GM18870 (cell line): ENCODE data around the gene TMEM44.
"Not testable (repeated sequence)": the region's sequence is repeated elsewhere in the genome, so short reads cannot be mapped to it uniquely, and the experiment has no call there.

Source experiments
- ATAC-seq: cut with Tn5 transposase; IDR thresholded peaks from one replicate; pipeline ENCODE4 v1.9.1; 2021; ENCODE audit warnings: moderate library complexity; ENCODE audit not compliant: unreplicated experiment

TMEM44 gene

DNA sequence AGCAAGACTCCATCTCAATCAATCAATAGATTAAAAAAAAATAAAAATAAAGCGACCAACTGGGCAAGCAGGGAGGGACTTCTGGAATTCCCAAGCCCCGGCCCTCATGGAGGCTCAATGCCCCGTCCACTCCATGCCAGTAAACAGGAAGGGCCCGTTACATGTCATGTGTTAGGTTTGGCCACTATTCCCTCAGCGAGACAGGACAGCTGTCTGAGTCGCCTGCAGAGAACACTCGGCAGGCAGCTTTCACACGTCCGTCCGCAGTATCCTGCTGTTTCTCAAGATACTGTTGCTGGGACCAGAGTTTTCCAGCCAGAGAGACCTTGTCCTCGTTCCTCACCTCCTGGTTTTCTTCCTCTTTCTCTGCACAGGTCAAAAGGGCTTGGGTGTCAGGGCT, 18.0 kb downstream of the TMEM44 start:
- ATAC-seq, result no peak

- ATAC-seq, result no peak
Observed at GRCh38 chr3:194612221-194612620, 21.0 kb downstream of the TMEM44 start.

- no peak for ATAC-seq
Observed at GRCh38 chr3:194610689-194611088, 22.5 kb downstream of the TMEM44 start.

DNA sequence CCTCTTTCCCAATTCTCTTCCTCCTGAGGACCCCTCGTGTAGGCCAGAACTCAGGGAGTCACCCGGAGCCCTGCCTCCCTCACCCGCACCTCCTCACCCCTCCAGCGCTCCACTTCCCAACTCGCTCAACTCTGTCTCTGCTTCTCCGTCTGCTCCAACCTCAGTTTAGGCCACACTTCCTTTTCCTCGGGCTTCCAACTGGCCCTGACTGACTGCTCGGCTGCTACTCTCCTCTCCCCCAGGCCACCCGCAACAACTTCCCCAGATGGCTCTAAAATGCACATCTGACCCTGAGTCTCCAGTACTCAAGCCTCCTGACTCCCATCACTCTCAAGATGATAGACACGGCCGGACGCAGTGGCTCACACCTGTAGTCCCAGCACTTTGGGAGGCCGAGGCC, 23.6 kb downstream of the TMEM44 start:
- ATAC-seq, result no peak

GRCh38 chr3:194608981-194609380, 24.2 kb downstream of the TMEM44 start:
- no peak for ATAC-seq

DNA sequence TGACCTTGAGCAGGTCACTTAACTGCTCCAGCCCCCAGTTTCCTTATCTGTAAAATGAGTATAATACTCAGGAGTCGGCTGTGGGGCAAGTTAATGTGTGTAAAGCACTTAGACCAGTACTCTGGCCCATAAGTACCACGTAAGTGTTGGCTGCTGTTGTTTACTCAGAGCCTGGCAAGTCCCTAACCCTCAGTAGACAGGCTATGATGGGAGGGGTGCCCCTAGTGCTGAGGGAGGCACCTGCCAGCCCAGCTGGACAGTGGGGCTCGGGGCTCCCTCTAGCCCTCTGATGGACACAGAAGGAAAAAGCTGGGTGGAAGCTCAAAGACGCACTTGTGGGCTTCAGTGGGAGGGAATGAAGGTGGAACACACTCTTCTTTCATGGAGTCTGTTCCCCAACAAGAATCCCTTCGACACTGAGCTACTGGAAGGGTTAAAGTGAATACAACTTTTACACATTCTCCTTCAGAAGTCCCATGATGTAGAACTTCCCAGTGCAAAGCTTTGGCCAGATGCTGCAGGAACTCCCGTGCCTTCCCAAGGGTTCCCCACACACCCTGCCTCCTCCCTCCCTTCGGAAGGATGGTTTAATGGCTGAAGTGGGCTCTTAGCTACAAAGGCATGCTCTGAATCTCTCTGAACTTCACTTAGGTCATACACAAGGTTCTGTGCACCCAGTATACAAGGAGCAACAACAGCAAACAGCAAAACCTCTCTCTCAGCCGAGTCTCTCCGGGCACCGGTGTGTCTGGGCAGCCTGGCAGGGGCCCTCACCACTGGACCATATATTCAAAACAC, 25.4 kb downstream of the TMEM44 start:
- no peak for ATAC-seq

DNA sequence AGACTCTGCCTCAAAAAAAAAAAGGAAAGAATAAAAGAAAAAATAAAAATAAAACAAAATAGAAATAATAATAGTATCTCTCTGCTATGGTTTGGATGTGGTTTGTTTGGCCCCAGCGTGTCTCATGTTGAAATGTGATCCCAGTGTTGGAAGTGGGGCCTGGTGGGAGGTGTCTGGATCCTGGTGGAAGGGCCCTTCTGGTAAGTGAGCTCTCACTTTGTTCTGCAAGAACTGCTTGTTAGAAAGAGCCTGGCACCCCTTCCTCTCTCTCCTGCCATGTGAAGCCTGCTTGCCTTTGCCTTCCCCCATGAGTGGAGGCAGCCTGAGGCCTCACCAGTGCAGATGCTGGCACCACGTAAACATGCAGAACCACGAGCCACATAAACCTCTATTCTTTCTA, 26.3 kb downstream of the TMEM44 start:
- ATAC-seq, result no peak

- no peak for ATAC-seq
Observed at GRCh38 chr3:194606163-194606562, 27.1 kb downstream of the TMEM44 start.

- ATAC-seq, result not testable (repeated sequence)
Observed at GRCh38 chr3:194605314-194605713, 27.9 kb downstream of the TMEM44 start.

DNA sequence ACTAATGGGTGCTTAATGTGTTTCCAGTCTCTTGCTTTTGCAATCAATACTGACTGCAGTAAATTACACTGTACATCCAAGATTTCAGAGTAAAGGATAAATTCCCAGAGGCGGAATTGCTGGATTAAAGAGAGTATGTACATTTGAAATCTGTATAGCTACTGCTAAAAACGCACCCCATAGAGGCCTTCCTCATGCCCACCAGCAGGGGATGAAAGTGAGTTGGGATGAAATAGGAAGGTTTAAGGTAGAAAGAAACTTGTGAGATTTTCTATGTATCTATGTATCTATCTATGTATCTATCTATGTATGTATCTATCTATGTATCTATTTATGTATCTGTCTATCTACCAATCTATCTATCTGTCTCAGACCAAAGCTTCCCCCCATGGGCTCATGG, 28.4 kb downstream of the TMEM44 start:
- no peak for ATAC-seq

GRCh38 chr3:194604126-194604525, 29.1 kb downstream of the TMEM44 start:
- no peak for ATAC-seq

DNA sequence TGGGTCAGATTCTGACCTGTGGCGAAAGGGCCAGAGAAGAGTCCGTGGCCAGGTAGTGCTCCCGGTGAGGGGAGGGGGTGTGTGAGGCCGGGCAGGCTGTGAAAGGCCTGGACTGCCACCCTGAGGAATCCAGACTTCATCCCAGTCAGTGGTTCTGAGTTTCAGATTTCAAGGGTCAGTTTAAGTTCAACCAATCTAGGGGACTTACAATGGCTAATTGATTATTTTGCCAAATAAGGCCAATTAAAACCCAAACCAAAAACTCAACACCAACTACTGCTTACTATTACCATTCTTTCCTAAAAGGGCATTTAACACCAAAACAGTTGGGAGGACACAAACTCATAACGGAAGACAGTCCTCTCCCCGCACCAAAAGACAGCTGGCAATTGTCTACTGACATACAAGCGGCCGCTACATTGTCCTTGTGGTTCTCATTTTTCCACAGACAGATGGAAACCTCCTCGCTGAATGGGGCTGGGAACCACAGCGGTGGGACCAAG, 30.5 kb downstream of the TMEM44 start:
- no peak for ATAC-seq

GRCh38 chr3:194598771-194599557, 34.3 kb downstream of the TMEM44 start:
- ATAC-seq, result no peak

DNA sequence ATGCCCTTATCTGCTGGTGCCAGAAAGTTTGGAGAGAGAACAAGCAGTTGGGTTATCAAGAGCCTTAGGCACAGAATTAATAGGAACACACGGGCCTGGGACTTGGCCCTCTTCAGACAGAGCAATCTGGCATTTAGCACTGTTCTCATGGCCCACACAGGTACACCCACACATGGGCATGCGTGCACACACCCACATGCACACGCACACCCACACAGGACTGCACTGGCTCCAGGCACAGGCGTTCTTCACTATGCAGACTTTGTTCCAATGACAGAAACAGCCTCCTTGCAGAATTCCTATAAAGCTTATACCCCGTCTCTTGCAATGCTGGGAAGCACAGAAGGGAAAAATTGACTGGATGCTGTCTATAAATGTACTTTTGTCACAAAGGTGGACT, 36.3 kb downstream of the TMEM44 start:
- no peak for ATAC-seq

- no peak for ATAC-seq
Observed at GRCh38 chr3:194592798-194593752, 40.1 kb downstream of the TMEM44 start.

DNA sequence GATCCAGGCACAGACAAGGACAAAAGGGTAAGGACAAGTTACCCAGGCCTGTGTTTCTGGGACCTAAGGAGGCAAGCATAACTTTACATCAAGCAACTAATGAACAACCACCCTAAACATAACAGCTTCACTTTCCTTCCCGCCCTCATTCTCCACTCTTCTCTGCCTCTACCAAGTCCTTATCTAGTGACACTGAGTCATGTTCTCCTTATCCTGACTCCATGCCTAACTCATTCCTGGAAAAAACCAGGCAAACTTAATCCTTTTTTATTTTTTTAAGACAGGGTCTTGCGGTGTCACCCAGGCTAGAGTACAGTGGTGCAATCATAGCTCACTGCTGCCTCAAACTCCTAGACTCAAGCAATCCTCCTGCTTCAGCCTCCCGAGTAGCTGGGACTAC, 44.5 kb downstream of the TMEM44 start:
- no peak for ATAC-seq

- ATAC-seq, result no peak
Observed at GRCh38 chr3:194588236-194588635, 45.0 kb downstream of the TMEM44 start.

GRCh38 chr3:194587438-194587931, 45.7 kb downstream of the TMEM44 start:
- no peak for ATAC-seq

DNA sequence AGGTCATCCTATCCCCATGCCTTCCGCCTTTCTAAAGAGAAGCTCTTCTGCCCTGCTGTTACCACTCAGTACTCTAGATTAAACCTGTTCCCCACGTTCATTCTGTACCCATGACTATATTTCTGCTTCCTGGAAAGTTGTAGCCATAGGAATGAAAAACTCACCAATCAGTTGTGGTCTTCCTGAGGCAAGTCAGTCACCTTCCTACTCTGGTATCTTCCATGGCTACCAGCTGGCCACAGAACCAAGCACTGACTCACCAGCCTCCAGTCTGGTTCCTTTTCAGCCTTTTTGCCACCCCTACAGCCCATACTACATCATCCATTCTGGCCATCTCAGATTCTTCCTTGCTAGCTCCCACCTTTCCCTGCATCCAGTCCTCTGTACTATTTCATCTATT, 46.4 kb downstream of the TMEM44 start:
- no peak for ATAC-seq

GRCh38 chr3:194585880-194586281, 47.3 kb downstream of the TMEM44 start:
- ATAC-seq, result no peak

GRCh38 chr3:194584866-194585265, 48.4 kb downstream of the TMEM44 start:
- ATAC-seq, result no peak
